Stimulated activated CD4-positive, alpha-beta T cell treated with anti-CD3 and anti-CD28 coated beads, Interleukin-4, amount 100 ng/mL, for 48 hours (primary cell): ENCODE data around the gene CCDC73.
A peak's percentile ranks its signal among the peaks of the same experiment; 100 is the strongest.
"Not testable (repeated sequence)": the region's sequence is repeated elsewhere in the genome, so short reads cannot be mapped to it uniquely, and the experiment has no call there.

Experiments used
- DNase-seq, 2 donors: peaks; one replicate each; pipeline ENCODE4 v3.0.0-alpha.2; 2020; ENCODE audit warnings: low read depth in 2 of 2

Gene CCDC73

DNA sequence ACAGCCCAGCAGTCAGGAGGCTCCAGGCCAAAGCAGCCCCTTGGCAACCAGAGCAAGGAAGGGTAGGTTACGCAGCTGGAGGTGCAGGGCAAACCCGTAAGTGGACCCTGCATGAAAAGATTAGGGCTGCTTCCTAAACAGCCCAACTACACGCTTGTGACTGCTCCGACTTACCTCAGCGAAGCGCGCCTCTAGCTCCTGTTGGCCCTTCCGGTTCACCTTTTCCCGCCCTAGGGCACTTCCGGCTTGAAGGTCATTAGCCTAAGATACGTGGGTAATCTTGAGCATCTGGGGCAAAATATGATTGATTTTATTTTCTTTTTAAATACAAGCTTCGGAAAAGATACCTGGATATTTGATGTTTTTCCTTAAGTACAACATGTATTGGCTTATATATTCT is at the start of gene CCDC73:
Gene CCDC73 (minus strand): TSS at position 224 of the 400 bp plus-strand sequence. CDS start 34,419 bp downstream, outside the sequence.
- no peak for DNase-seq

DNA sequence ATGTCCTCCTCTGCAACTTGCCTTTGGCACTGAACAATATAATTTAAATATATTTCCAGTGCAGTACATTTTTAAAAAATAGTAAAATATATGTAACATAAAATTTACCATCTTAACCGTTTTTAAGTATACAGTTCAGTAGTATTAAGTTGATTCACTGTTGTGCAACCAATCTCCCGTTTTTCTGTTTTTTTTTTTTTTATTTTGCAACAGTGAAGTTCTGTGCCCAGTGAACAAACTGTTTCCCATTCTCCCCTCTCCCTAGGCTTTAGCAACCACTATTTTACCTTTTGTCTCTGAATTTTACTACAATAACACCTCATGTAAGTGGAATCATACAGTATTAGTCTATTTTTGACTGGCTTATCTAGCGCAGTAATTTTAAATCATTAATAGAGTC is 49.1 kb upstream of the CCDC73 start:
- DNase-seq = no peak

DNA sequence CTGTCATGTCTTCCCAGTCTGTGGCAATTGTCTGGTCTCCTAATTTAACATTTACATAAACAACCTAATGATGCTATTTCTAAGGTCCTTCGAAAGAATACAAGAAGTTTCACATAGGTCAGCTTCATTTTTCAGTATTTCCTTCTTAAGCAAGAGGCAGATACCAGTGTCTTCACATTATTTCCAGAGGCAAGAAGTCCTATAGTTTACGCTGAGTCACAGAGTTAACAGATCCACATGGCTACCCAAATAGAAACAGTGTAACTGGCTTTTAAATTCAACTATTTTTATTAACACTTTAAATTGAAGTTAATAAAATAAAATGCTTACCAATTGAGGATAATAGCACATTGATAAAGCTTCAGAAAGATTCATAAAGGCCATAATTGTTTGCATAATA is 46.1 kb upstream of the CCDC73 start:
- no peak for DNase-seq

DNA sequence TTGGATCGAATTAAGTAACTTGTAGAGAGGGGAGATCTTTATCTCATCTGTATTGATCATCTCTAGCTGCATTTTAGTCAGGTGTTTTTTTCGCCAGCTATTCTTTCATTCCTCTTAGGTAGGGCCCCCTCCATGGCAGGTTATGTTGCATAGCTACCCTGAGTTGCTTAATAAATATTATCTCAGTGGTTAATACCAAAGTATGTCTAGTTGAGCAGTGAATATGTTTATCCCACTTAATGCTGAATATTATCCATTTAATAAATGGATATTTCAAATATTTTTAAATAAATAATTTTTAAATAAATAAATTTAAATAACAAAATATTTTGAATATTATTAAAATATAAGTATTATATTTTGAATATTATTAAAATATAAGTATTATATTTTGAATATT is 44.8 kb upstream of the CCDC73 start:
- no peak for DNase-seq

DNA sequence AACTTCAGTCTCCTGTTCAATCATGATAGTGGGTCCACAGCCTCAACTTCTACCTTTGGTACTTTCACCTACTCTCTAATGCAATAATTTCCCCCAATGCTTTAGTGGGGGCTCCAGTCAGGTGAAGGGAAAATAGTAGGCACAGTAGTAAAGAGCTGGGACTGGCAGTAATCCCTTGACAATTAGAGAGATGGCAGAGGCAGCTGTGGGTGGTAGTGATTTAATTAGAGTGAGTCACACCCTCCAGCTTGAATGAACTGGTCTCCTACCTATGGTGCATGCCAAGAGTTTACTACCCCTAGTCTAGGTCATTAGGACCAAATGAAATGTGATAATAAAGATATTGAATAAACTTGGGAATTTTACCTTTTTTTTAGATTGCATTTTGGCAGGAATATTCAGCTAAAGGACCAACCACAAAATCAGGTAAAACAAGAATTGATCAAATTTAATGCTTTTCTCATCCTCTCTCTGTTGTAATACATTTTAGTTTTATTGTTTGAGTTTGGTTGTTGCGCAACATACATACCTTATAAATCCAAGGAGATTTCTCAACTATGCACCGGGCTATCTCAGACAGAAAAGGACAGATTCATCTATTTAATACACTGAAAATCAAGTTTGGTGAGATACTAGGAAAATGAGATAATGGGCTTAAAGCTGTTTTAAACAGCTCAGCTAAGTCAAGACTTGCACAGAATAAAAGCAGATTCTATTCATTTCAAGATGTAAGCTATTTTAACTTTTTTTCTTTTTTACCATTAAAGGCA is 44.2 kb upstream of the CCDC73 start:
- no peak for DNase-seq

DNA sequence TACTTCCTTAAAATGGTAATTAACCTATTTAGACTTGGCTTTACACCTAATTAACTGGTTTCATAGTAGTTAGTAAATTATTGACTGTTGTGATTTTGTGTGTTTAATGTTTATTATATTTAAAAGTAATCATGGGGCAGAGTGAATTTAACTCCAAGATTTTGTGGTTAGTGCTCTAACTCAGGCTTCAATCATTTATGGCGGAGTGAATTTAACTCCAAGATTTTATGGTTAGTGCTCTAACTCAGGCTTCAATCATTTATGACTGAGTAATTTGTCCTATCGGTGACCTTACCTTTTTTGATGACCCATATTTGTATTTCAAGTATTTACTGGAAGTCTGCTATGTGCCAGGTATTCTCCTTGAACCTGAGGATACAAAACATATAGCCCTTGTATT is 42.5 kb upstream of the CCDC73 start:
- DNase-seq = no peak

DNA sequence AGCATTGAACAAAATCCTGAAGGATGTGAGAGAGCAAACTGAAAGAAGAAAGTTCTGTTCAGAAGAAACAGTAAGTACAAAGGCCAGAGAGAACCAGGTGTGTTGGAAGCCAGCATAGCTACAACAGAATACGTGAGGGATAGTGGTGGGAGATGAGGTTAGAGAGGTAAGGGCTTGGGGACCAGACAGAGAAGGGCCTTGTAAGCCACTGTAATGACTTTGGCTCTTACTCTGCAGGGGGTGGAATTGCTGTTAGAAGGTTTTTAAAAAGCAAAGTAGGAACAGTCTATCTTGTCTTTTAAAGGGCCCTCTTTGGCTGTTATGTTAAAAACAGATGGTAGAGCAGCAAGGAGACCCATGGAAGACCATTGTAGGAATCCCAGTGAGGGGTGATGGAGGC is 39.5 kb upstream of the CCDC73 start:
- no peak for DNase-seq

DNA sequence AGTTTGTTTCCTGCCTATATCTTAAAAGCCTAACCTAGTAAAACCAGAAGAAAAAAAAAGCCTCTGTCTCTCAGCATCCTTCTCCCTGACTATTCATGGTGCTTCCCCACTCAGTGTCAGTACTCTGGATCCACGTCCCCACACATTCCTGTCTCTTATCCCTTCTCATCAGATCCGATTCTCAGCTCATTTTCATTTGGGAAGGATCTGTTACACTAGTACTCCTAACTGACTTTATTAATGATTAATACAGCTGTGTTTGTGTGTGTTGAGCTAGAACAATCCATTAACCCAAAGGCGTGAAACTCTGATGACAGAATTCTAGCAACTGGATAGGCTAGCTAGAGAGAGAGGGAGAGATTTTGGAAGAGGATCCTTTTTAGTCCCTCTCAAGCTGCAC is 36.8 kb upstream of the CCDC73 start:
- DNase-seq = no peak

DNA sequence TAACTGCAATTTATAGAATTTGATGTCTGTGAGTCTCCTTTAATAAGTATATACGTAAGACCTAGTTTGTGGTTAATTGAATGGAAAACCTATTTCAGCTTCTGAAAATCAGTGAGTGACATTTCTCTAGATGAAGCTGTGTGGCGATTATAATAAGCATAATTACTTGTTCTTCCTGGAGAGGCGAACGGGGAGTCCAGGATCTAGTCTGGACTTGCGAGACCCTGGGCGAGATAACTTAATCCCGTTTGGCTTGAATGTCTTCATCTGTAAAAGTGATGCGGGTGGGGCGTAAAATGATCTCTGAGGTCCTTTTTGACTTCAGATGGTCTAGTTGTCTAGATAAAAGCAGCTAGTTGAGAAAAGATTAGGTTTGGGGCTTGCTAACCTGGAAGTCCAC is 36.3 kb upstream of the CCDC73 start:
- DNase-seq = no peak

DNA sequence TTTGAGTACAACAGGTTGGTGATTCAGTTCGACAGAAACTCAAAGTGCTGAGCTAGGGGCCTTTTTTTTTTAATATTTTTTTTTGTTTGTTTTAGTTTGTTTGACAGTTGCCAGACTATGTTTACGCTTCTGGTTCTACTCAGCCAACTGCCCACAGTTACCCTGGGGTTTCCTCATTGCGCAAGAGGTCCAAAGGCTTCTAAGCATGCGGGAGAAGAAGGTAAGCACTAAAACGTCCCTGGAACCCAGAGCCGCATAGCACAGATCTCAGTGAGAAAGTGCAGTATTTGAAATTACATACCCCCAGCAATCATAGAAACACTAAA is 35.9 kb upstream of the CCDC73 start:
- DNase-seq = no peak

DNA sequence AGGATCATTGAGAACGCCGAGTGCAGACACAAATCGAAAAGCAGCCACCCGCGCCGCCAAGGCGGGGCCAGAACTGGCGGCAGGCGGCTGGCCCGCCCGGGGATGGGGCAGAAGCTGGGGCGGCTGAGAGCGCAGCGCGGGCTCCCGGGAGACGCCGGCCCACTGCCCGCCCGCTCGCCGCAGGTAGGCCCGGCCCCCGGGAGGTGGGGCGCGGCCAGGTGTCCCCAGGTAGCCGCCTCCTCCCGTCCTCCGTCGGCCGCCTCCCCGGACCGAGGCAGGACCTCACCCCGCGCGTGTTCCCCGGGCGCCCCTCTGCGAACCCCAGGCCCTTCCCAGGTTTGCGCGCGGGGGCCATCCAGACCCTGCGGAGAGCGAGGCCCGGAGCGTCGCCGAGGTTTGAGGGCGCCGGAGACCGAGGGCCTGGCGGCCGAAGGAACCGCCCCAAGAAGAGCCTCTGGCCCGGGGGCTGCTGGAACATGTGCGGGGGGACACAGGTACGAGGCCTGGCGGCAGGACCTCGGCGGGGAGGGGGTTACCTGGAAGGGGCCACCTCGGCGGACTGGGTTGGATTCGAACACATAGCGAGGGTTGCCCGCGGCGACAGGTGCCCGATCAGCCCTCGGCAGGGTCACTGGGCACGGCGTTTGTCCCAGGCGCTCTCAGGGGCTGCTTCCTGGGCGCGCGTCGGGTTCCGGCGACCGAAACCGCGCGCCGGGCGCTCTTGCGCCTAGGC is 35.4 kb upstream of the CCDC73 start, which contains the start of gene PRRG4:
Gene PRRG4 (plus strand): TSS at position 248 of the 733 bp plus-strand sequence. CDS start 603 bp downstream, outside the sequence.
- DNase-seq = peak; percentile 38 to 45

DNA sequence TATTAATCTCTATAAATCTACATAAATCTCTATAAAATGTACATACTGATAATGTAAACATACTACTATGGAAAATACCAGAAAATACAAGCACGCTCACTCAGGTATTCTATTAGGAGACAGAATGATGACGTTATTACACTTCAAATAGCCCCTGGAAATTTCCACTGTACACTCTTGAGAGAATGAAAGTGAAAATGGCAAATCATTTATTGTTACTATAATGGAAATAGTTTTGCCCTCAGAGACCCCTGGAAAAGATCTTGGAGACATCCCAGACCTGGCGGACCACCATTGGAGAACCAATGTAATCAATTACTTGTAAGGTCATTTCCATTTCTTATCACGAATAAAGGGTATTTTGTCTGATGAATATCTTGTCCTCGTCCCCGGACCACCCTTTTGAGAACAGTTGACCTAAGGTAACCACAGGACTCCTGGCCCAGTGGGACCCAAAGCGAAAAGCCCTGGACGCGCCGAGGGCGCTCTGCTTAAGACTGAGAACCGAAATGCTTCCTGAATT is 34.8 kb upstream of the CCDC73 start:
- DNase-seq = no peak

DNA sequence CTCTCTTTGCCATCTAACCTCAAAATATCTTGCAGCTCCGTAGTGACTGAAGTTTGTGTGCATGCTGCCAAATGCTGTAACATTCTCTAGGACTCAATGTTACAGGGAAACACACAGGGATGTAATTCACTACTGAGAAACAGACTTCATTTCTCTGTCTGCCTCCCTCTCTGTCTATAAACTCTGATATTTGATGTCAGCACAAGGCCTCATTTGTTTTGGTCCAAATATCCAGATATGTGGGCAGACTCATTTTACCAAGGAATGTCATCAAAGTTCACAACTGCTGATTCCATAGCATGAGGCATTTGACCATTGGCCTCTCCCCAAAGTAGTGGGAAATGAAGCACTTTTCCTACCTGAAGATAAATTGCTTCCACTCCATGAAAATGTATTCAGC is 32.8 kb upstream of the CCDC73 start:
- no peak for DNase-seq

DNA sequence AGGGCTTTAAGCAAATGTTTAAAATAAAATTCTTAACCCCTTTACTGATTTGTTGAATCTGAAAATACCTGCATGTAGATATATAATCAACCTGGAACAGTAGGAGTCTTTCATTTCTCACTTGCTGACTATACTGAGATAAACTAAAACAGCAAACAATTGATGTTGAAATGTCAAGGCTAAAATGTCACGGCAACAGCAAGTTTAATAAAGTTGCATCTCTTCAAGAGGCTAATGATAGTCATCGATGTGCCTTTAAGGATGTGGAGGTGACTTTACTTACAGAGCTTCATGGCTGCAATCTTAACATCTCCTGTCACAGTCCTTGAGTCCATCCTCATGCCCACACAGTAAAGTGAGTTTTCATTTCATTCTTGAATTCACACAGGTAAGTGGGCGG is 31.7 kb upstream of the CCDC73 start:
- no peak for DNase-seq

DNA sequence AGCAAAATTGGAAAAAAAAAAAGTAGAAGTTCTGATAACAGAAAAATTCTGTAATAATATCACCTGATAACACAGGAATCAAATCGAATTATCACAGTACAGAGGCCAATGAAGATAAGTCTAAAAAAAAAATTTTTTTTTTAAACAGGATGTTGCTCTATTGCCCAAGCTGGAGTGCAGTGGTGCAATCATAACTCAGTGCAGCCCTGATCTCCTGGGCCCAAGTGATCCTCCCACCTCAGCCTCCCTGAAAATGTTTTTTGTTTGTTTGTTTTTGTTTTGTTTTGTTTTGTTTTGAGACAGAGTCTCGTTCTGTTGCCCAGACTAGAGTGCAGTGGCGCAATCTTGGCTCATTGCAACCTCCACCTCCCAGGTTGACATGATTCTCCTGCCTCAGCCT is 29.2 kb upstream of the CCDC73 start:
- not testable (repeated sequence) for DNase-seq

DNA sequence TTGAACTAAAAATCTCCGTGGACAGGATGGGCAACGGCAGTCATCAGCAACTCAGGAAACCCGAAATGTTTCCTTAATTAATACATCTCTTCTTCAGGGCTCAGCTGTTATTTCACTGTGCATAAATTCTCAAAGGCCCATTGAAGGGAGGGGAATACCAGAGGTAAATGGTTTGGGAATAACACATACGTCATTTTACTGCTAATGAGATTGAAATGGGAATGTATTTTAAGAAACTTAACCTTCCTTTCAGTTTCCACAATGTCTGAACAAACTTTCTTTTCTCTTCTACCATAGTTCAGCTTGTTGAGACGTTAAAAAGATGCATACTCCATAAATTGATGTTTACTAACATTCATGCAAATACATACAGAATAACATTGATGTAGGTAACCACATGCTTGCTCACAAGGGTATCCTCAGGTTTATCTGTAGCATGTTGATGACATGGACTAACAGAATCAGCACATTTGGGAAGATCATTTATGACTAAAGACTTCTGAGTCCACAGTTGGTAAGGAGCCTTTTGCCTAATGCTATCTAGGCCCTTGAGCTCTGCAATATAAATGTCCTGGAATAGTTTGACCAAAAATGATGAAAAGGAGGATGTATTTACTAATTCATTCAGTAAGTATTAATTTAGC is 27.6 kb upstream of the CCDC73 start:
- no peak for DNase-seq

DNA sequence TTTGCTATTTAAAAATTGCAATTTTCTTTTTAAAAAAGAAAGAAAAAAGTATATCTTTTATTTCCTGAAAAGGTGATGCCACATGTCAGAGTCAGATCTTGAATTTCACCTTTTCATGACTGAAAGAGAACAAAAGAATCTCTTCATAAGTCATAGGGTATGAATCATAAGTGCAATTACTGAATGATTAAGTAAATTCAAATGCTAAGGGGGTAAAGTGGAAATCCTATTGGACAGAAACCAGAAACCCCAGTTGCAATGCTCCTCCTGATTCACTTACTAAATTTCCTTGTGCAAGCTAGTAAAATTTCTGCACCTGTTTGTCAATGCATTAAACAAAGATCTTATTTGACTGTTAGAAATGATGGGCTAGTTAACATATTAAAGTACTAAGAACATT is 27.1 kb upstream of the CCDC73 start:
- no peak for DNase-seq

DNA sequence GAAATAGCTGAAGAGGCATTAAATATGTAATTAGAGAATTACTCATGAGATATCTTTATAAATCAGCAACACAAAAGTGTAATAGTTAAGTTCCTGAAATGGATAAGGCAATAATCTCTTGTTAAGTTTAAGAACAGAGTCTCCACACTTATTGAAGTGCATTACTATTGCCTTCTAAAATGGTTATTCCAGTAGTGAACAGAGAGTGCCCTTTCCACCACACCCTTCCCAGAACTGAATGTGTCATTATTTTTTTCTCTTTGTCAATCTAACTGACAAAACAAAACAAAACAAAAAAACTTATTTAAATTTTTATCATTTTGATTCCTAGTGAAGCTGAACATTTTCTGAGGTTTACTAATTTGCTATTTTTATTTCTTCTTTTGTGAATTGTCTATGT is 26.0 kb upstream of the CCDC73 start:
- DNase-seq = no peak

DNA sequence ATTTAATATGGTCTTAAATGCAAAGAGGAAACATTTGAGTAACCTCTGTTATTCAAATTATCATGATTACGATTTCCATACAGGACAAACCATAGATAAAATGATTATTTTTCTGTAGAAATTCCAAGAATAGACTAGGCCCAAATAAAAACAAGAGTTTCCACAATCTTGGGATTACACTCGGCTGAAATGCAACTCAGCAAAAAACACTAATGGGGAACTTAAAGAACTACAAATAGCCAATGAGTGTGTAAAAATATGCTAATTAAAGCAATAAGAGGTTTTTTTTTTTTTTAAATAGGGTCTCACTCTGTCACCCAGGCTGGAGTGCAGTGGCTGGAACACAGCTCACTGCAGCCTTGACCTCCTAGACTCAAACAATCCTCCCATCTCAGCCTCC is 24.7 kb upstream of the CCDC73 start:
- no peak for DNase-seq

DNA sequence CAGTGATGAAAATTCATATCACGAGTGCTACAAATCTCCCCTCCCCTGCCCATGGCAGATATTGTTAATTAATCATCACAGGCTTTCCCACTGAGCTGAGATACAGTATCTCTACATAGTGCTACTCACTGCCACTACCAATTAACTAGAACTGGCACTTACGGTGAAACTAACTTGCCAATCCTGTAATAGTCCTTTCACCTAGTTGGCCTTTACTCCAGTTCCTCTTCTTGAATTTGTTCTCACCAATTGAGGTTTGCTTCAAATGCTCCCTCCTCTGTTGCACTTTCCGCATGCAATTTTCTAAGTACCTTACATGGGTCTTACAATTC is 23.4 kb upstream of the CCDC73 start:
- DNase-seq = no peak

DNA sequence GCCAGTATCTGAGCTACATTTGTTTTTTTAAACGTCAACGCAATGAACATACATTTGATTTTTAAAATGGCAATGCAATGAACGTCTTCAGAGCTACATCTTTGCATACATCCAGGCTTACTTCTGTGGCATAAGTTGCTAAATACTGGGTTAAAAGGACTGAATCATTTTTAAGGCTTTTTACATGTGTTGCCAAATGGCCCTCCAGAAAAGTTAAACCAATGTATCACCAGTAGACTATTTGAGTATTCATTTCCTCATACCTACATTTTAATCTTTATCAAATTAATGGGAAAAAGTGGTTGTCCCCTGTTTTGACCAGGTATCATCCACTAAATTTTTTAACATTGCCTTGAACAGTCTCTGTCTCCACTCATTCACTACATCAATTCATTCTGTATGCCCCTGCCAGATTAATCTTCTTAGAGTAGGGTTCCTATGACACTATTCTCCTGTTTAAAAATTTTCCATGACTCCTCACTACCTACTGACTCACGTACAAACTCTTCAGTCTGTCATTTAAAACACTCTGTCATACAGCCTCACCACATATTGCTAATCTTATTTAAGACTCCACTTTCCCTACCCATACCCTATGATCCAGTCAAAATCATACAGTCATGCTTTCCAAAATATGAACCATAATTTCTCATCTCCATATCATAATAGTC is 22.9 kb upstream of the CCDC73 start:
- DNase-seq = no peak

DNA sequence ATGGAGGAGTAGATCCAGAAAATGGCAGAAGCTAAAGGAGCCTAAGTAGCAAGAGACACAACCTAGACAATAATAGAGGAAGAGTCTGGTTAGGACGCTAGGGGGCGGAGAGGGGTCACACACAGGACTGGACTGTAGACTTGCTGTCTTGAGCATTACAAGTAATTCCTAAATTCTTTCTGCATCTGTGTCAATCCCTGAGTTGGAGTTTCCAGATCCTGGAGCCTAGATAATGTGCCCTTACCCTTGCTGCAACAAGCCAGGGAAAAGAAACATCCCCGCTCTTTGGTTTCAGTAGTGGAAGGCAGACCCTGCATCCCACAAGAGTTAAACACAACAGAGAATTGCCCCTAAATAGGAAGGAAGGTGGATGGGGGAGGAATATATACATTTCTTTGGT is 14.9 kb upstream of the CCDC73 start:
- DNase-seq = peak; percentile 46 to 58
